Astrocyte (in vitro differentiated cells and primary cell): ENCODE measurements around the gene PTPRN2. TPM values are rescaled to one million over a fixed set of nuclear protein-coding genes. Genes with fewer than 3 reads are reported as not detected.

ENCODE experiments used
- DNase-seq: peaks from one replicate; pipeline ENCODE4 v3.0.0-alpha.2; 2010; ENCODE audit warnings: low read depth
- FAIRE-seq: peaks from 2 replicates; lab custom pipeline; 2011; peaks lifted over from hg19 to GRCh38; lab: Jason Lieb, UNC
- H2AFZ ChIP-seq: 2 replicates; pipeline ENCODE4 v1.6.0; 2012; ENCODE audit warnings: low read depth, low read length, inconsistent platforms
- H3K27ac ChIP-seq: 2 replicates; pipeline ENCODE4 v1.5.1; 2011; ENCODE audit warnings: low read depth, low read length, inconsistent platforms
- H3K27me3 ChIP-seq: 2 replicates; pipeline ENCODE4 v1.6.0; 2011; ENCODE audit warnings: low read length, inconsistent platforms; ENCODE audit not compliant: insufficient read depth
- H3K36me3 ChIP-seq: 2 replicates; pipeline ENCODE4 v1.5.1; 2011; ENCODE audit warnings: low read length, inconsistent platforms; ENCODE audit not compliant: insufficient read depth
- H3K4me1 ChIP-seq: 2 replicates; pipeline ENCODE4 v1.5.1; 2011; ENCODE audit warnings: low read length, inconsistent platforms; ENCODE audit not compliant: insufficient read depth
- H3K4me2 ChIP-seq: 2 replicates; pipeline ENCODE4 v1.6.0; 2012; ENCODE audit warnings: low read length, inconsistent platforms
- H3K4me3 ChIP-seq: 2 replicates; pipeline ENCODE4 v1.5.1; 2011; ENCODE audit warnings: low read depth, mild to moderate bottlenecking, low read length, inconsistent platforms; ENCODE audit not compliant: insufficient read depth
- H3K79me2 ChIP-seq: 2 replicates; pipeline ENCODE4 v1.6.0; 2012; ENCODE audit warnings: mild to moderate bottlenecking, low read length, inconsistent platforms; ENCODE audit not compliant: insufficient read depth
- H3K9ac ChIP-seq: 2 replicates; pipeline ENCODE4 v1.6.0; 2012; ENCODE audit warnings: mild to moderate bottlenecking, low read length, inconsistent platforms
- H3K9me3 ChIP-seq: 2 replicates; pipeline ENCODE4 v1.5.1; 2012; ENCODE audit warnings: low read depth, mild to moderate bottlenecking, low read length, inconsistent platforms; ENCODE audit not compliant: insufficient read depth
- H4K20me1 ChIP-seq: 2 replicates; pipeline ENCODE4 v1.6.0; 2012; ENCODE audit warnings: low read length, inconsistent platforms; ENCODE audit not compliant: insufficient read depth
- H3K27ac Mint-ChIP-seq: one replicate; pipeline ENCODE4 v1.8.0; 2021; ENCODE audit warnings: mild to moderate bottlenecking, mixed read lengths; ENCODE audit not compliant: unreplicated experiment
- H3K27me3 Mint-ChIP-seq: one replicate; pipeline ENCODE4 v1.8.0; 2021; ENCODE audit warnings: low read depth, mixed read lengths; ENCODE audit not compliant: unreplicated experiment
- H3K36me3 Mint-ChIP-seq: one replicate; pipeline ENCODE4 v1.8.0; 2021; ENCODE audit warnings: low read depth, mixed read lengths; ENCODE audit not compliant: unreplicated experiment
- H3K4me1 Mint-ChIP-seq: one replicate; pipeline ENCODE4 v1.8.0; 2021; ENCODE audit warnings: low read depth, mixed read lengths; ENCODE audit not compliant: unreplicated experiment
- H3K4me3 Mint-ChIP-seq: one replicate; pipeline ENCODE4 v1.8.0; 2021; ENCODE audit warnings: mild to moderate bottlenecking, moderate library complexity, mixed read lengths; ENCODE audit not compliant: unreplicated experiment
- H3K9me3 Mint-ChIP-seq: one replicate; pipeline ENCODE4 v1.8.0; 2021; ENCODE audit warnings: mild to moderate bottlenecking, mixed read lengths; ENCODE audit not compliant: unreplicated experiment
- CTCF ChIP-seq: IDR thresholded peaks from 2 replicates; pipeline ENCODE4 v1.5.1; 2011; ENCODE audit warnings: low read depth, mild to moderate bottlenecking, inconsistent platforms, low read length, moderate library complexity; ENCODE audit not compliant: insufficient read depth
- EZH2 ChIP-seq: IDR thresholded peaks from 2 replicates; pipeline ENCODE4 v1.6.1; 2012; ENCODE audit warnings: mild to moderate bottlenecking, low read length, inconsistent platforms; ENCODE audit not compliant: insufficient read depth
- total RNA-seq: library from RNA; stranded (reverse); gene quantifications from 2 replicates; pipeline ENCODE4 v1.2.1, GENCODE V29; 2021

PTPRN2 gene
- total RNA-seq, 1 donor from 2014 or later, result 0.09 TPM

- no peak for FAIRE-seq
- Histone ChIP-seq H3K9ac (no peak overlapping the region), H3K4me3 (no peak overlapping the region), H3K36me3 (no peaks in the 10 kb centered on the region), H4K20me1 (no peaks in the 10 kb centered on the region), H3K79me2 (no peaks in the 10 kb centered on the region), H2AFZ (no peak overlapping the region), H3K4me2 (no peak overlapping the region), H3K27me3 (no peaks in the 10 kb centered on the region), H3K4me1 (no peaks in the 10 kb centered on the region), H3K9me3 (peaks cover 16% of the 10 kb centered on the region), H3K27ac (no peak overlapping the region)
- no peaks in the 10 kb centered on the region for H3K4me1 Mint-ChIP-seq
- TF ChIP-seq CTCF (no peak), EZH2 (no peak)
- H3K27me3 Mint-ChIP-seq, result no peaks in the 10 kb centered on the region
- H3K36me3 Mint-ChIP-seq, result no peaks in the 10 kb centered on the region
- no peak for DNase-seq
- peaks cover 12% of the 10 kb centered on the region for H3K9me3 Mint-ChIP-seq
- H3K27ac Mint-ChIP-seq, result no peak overlapping the region
- no peak overlapping the region for H3K4me3 Mint-ChIP-seq
Measured at GRCh38 chr7:157837047-157837446, 750.6 kb downstream of the PTPRN2 start.

GRCh38 chr7:157834501-157835163 is 753.0 kb downstream of the PTPRN2 start:
- no peaks in the 10 kb centered on the region for H4K20me1 ChIP-seq
- H3K79me2 ChIP-seq, result no peaks in the 10 kb centered on the region
- no peaks in the 10 kb centered on the region for H3K36me3 ChIP-seq
- Mint-ChIP-seq H3K36me3 (peaks cover 4% of the 10 kb centered on the region), H3K9me3 (peaks cover 17% of the 10 kb centered on the region), H3K4me3 (no peak overlapping the region), H3K4me1 (no peaks in the 10 kb centered on the region), H3K27me3 (no peaks in the 10 kb centered on the region), H3K27ac (no peak overlapping the region)
- peak; percentile 13 for DNase-seq
- H3K4me2 ChIP-seq, result no peak overlapping the region
- FAIRE-seq, result no peak
- peaks cover 8% of the 10 kb centered on the region for H3K9me3 ChIP-seq
- H3K4me3 ChIP-seq, result no peak overlapping the region
- H2AFZ ChIP-seq, result no peak overlapping the region
- H3K27ac ChIP-seq, result no peak overlapping the region
- H3K9ac ChIP-seq, result no peak overlapping the region
- no peaks in the 10 kb centered on the region for H3K27me3 ChIP-seq
- H3K4me1 ChIP-seq, result no peaks in the 10 kb centered on the region
- TF ChIP-seq EZH2 (no peak), CTCF (no peak)

- peaks cover 4% of the 10 kb centered on the region for H3K36me3 Mint-ChIP-seq
- Histone ChIP-seq H3K4me1 (no peaks in the 10 kb centered on the region), H3K79me2 (no peaks in the 10 kb centered on the region), H3K4me3 (no peak overlapping the region), H4K20me1 (no peaks in the 10 kb centered on the region), H3K9ac (no peak overlapping the region), H3K9me3 (peaks cover 3% of the 10 kb centered on the region), H3K36me3 (no peaks in the 10 kb centered on the region), H3K27ac (no peak overlapping the region), H2AFZ (no peak overlapping the region), H3K27me3 (no peaks in the 10 kb centered on the region), H3K4me2 (no peak overlapping the region)
- no peaks in the 10 kb centered on the region for H3K27me3 Mint-ChIP-seq
- no peaks in the 10 kb centered on the region for H3K4me1 Mint-ChIP-seq
- no peak for FAIRE-seq
- H3K4me3 Mint-ChIP-seq, result no peak overlapping the region
- TF ChIP-seq CTCF, result no peak
- TF ChIP-seq EZH2, result no peak
- peaks cover 21% of the 10 kb centered on the region for H3K9me3 Mint-ChIP-seq
- DNase-seq, result no peak
- H3K27ac Mint-ChIP-seq, result no peak overlapping the region
Measured at GRCh38 chr7:157832866-157833607, 754.6 kb downstream of the PTPRN2 start.
